Smooth muscle cell (in vitro differentiated cells): Measurements from ENCODE around the gene DDAH1. TPM values are rescaled to one million over a fixed set of nuclear protein-coding genes. Genes with fewer than 3 reads are reported as not detected.

Experiments
- DNase-seq: peaks from one replicate; lab custom pipeline; 2025; ENCODE audit not compliant: unreplicated experiment; lab: John Stamatoyannopoulos, UW
- H2AFZ ChIP-seq: fragments of 200-600 bp; sonication (generic); 2 replicates; pipeline ENCODE4 v1.6.0; 2016; ENCODE audit warnings: antibody characterized with exemption, low read depth, mild to moderate bottlenecking
- H3F3A ChIP-seq: fragments of 200-600 bp; sonication (generic); 2 replicates; pipeline ENCODE4 v1.6.0; 2017; ENCODE audit warnings: antibody characterized with exemption, low read depth
- H3K27ac ChIP-seq: fragments of 200-600 bp; sonication (generic); 2 replicates; pipeline ENCODE4 v1.5.1; 2016; ENCODE audit warnings: low read depth, mild to moderate bottlenecking
- H3K27me3 ChIP-seq: fragments of 200-600 bp; sonication (generic); 2 replicates; pipeline ENCODE4 v1.6.1; 2016; ENCODE audit warnings: low read depth, mild to moderate bottlenecking
- H3K36me3 ChIP-seq: fragments of 200-600 bp; sonication (generic); 2 replicates; pipeline ENCODE4 v1.5.1; 2016; ENCODE audit warnings: low read depth
- H3K4me1 ChIP-seq: fragments of 200-600 bp; sonication (generic); 2 replicates; pipeline ENCODE4 v1.5.1; 2016; ENCODE audit warnings: low read depth
- H3K4me2 ChIP-seq: fragments of 200-600 bp; sonication (generic); 2 replicates; pipeline ENCODE4 v1.6.0; 2016; ENCODE audit warnings: mild to moderate bottlenecking
- H3K4me3 ChIP-seq: fragments of 200-600 bp; sonication (generic); 2 replicates; pipeline ENCODE4 v1.5.1; 2016; ENCODE audit warnings: mild to moderate bottlenecking
- H3K79me2 ChIP-seq: fragments of 200-600 bp; sonication (generic); 2 replicates; pipeline ENCODE4 v1.6.0; 2016; ENCODE audit warnings: low read depth, mild to moderate bottlenecking
- H3K9ac ChIP-seq: fragments of 200-600 bp; sonication (generic); 2 replicates; pipeline ENCODE4 v1.6.0; 2016; ENCODE audit warnings: low read depth
- H3K9me3 ChIP-seq: fragments of 200-600 bp; sonication (generic); replicated peaks from 2 replicates; pipeline ENCODE4 v1.5.1; 2016; ENCODE audit warnings: low read depth
- H4K20me1 ChIP-seq: fragments of 200-600 bp; sonication (generic); 2 replicates; pipeline ENCODE4 v1.6.0; 2016; ENCODE audit warnings: low read depth
- CTCF ChIP-seq: fragments of 200-600 bp; sonication (generic); IDR thresholded peaks from 2 replicates; pipeline ENCODE4 v1.5.1; 2017; ENCODE audit warnings: borderline replicate concordance, mild to moderate bottlenecking, antibody characterized with exemption; ENCODE audit not compliant: insufficient read depth, poor library complexity, severe bottlenecking
- WGBS: methylation state at CpG from one replicate; pipeline ENCODE4 v1.1.7; 2016; ENCODE audit warnings: low lambda C conversion rate; 5-methylcytosine and 5-hydroxymethylcytosine counted together
- polyA plus RNA-seq: library from polyadenylated mRNA; unstranded; fragments of >200 nt; fragmentation: Nextera tagmentation; extraction: Ambion mirVana; gene quantifications from 2 replicates; pipeline ENCODE4 v1.2.1, GENCODE V29; 2016
- total RNA-seq: library from RNA; depleted of rRNA; stranded (reverse); fragments of >200 nt; gene quantifications from 2 replicates; pipeline ENCODE4 v1.2.3, GENCODE V29; 2014

The DDAH1 gene
- total and polyA plus RNA-seq, 2 experiments from 2014 or later, result 13.8 to 30.8 TPM

- H3K27ac ChIP-seq, result peak overlapping the region; percentile 47
- H3K4me2 ChIP-seq, result peak overlapping the region; percentile 61
- no peaks in the 10 kb centered on the region for H3K36me3 ChIP-seq
- H4K20me1 ChIP-seq, result peaks cover 11% of the 10 kb centered on the region
- 48% methylated on average over 2 of the region's 2 CpGs for WGBS
- TF ChIP-seq CTCF, result no peak
- H3K4me3 ChIP-seq, result no peak overlapping the region
- DNase-seq, result no peak
- no peaks in the 10 kb centered on the region for H3K9me3 ChIP-seq
- H3K4me1 ChIP-seq, result peaks cover 7% of the 10 kb centered on the region
- H3K79me2 ChIP-seq, result peaks cover 6% of the 10 kb centered on the region
- H2AFZ ChIP-seq, result no peak overlapping the region
- H3F3A ChIP-seq, result no peaks in the 10 kb centered on the region
- no peaks in the 10 kb centered on the region for H3K27me3 ChIP-seq
- no peak overlapping the region for H3K9ac ChIP-seq
Observed at GRCh38 chr1:85448358-85448757, 16.6 kb downstream of the DDAH1 start.

- WGBS, result 44% methylated on average over 4 of the region's 4 CpGs
- Histone ChIP-seq H3K27ac (peak overlapping the region; percentile 47), H3K4me2 (peak overlapping the region; percentile 61)
Observed at GRCh38 chr1:85447006-85447943, 17.7 kb downstream of the DDAH1 start.

GRCh38 chr1:85445906-85446305 lies 19.1 kb downstream of the DDAH1 start:
- Histone ChIP-seq H3K4me1 (peaks cover 7% of the 10 kb centered on the region), H3K79me2 (peaks cover 6% of the 10 kb centered on the region), H3K9me3 (no peaks in the 10 kb centered on the region), H3K27ac (peak overlapping the region; percentile 1), H3K4me3 (no peak overlapping the region), H4K20me1 (peaks cover 7% of the 10 kb centered on the region), H2AFZ (no peak overlapping the region), H3K4me2 (no peak overlapping the region), H3F3A (peaks cover 3% of the 10 kb centered on the region), H3K9ac (no peak overlapping the region), H3K36me3 (no peaks in the 10 kb centered on the region), H3K27me3 (no peaks in the 10 kb centered on the region)
- no peak for DNase-seq
- TF ChIP-seq CTCF, result no peak
- WGBS, result 88% methylated on average over 3 of the region's 3 CpGs

More at GRCh38 chr1:85447006-85447943, 17.7 kb downstream of the DDAH1 start:
- Histone ChIP-seq H3K4me3 (no peak overlapping the region), H3K4me1 (peaks cover 7% of the 10 kb centered on the region), H3F3A (no peaks in the 10 kb centered on the region), H3K9me3 (no peaks in the 10 kb centered on the region), H4K20me1 (peaks cover 11% of the 10 kb centered on the region), H2AFZ (no peak overlapping the region), H3K36me3 (no peaks in the 10 kb centered on the region), H3K27me3 (no peaks in the 10 kb centered on the region), H3K79me2 (peaks cover 6% of the 10 kb centered on the region), H3K9ac (no peak overlapping the region)
- DNase-seq, result no peak
- no peak for TF ChIP-seq CTCF
